HUES48 (cell line): ENCODE results near the gene GJB3.

Source experiments
- H3K27ac ChIP-seq: one replicate; pipeline ENCODE4 v1.7.0; 2013; ENCODE audit warnings: low read depth, low read length, inconsistent platforms
- H3K27me3 ChIP-seq: 2 replicates; pipeline ENCODE4 v1.6.1; 2013; ENCODE audit warnings: mild to moderate bottlenecking, low read length; ENCODE audit not compliant: control insufficient read depth, insufficient read depth
- H3K36me3 ChIP-seq: 2 replicates; pipeline ENCODE4 v1.6.1; 2013; ENCODE audit warnings: low read length; ENCODE audit not compliant: control insufficient read depth, insufficient read depth
- H3K4me1 ChIP-seq: 2 replicates; pipeline ENCODE4 v1.6.1; 2013; ENCODE audit warnings: mild to moderate bottlenecking, low read length; ENCODE audit not compliant: control insufficient read depth, insufficient read depth
- H3K4me3 ChIP-seq: 2 replicates; pipeline ENCODE4 v1.5.1; 2013; ENCODE audit warnings: mild to moderate bottlenecking, low read depth, low read length
- H3K9ac ChIP-seq: 2 replicates; pipeline ENCODE4 v1.6.1; 2013; ENCODE audit warnings: mild to moderate bottlenecking, low read depth, low read length, moderate library complexity
- H3K9me3 ChIP-seq: 2 replicates; pipeline ENCODE4 v1.6.1; 2013; ENCODE audit warnings: low read length; ENCODE audit not compliant: control insufficient read depth, insufficient read depth

Gene GJB3

DNA sequence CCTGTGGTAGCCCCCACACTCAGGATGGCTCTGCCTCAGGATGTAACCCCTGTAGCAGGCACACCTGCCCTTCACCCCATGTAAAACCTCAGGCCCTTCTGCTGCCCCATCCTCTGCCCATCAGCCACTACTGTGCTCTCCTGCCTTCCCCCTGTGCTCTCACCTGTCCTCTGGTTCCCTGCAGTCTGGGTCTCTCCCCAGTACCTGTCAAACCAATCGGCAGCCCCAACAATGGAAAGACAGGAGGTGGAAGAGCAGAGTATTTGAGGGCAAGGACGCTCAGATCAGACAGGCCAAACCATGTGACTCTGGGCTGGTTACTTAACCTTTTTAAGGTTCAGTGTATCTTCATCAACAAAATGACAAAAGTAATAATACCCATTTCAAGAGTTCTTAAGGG lies 47.6 kb downstream of the GJB3 start:
- H3K9me3 ChIP-seq = no peaks in the 10 kb centered on the region
- no peaks in the 10 kb centered on the region for H3K27me3 ChIP-seq
- H3K36me3 ChIP-seq = no peaks in the 10 kb centered on the region
- H3K4me3 ChIP-seq = no peak overlapping the region
- no peak overlapping the region for H3K9ac ChIP-seq
- H3K27ac ChIP-seq = no peak overlapping the region
- no peaks in the 10 kb centered on the region for H3K4me1 ChIP-seq

DNA sequence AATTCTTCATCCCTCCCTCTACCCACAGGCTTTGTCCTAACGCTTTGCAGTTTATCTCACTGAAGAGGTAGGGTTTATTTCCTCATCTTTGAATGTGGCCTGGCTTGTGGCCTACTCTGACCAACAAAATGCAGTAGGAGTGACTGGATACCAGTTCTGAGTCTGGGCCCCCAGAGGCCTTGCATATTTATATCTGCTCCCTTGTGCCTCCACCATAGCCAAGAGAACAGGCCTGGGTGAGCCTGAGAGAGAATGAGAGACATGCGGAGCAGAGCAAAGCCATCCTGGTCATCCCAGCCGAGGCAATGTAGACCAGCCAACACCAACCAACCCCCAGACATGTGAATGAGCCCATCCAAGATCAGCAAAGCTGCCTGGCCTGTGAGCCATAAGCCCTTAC lies 48.2 kb downstream of the GJB3 start:
- Histone ChIP-seq H3K4me1 (no peaks in the 10 kb centered on the region), H3K4me3 (no peak overlapping the region), H3K27ac (no peak overlapping the region), H3K27me3 (no peaks in the 10 kb centered on the region), H3K9ac (no peak overlapping the region), H3K36me3 (no peaks in the 10 kb centered on the region), H3K9me3 (no peaks in the 10 kb centered on the region)

DNA sequence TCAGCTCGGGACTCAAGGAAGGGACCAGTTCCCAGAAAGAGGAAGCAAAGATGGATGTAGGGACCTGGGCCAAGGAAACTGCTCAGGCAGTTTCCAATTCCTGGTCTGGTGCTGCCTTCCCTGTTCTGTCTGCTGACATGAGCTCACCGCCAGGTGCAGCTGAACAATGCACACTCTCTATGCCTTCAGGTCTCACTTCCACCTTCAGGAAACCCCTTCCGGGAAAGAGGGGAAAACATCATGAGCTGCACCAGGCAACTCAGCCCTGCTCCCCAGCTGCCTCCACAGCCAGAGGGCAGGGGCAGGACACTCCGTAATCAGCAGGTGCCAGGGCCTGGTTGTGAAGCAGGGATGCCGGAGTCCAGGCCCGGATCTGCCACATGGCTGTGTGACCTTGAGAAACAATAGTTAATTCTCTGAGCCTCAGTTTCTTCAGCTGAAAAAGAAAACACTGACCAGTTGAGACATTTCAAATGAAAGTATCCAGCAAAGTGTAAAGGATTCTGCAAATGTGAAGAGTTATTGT lies 50.8 kb downstream of the GJB3 start:
- no peak overlapping the region for H3K9ac ChIP-seq
- H3K36me3 ChIP-seq = no peaks in the 10 kb centered on the region
- no peak overlapping the region for H3K4me3 ChIP-seq
- H3K9me3 ChIP-seq = no peaks in the 10 kb centered on the region
- no peak overlapping the region for H3K27ac ChIP-seq
- no peaks in the 10 kb centered on the region for H3K4me1 ChIP-seq
- H3K27me3 ChIP-seq = no peaks in the 10 kb centered on the region

DNA sequence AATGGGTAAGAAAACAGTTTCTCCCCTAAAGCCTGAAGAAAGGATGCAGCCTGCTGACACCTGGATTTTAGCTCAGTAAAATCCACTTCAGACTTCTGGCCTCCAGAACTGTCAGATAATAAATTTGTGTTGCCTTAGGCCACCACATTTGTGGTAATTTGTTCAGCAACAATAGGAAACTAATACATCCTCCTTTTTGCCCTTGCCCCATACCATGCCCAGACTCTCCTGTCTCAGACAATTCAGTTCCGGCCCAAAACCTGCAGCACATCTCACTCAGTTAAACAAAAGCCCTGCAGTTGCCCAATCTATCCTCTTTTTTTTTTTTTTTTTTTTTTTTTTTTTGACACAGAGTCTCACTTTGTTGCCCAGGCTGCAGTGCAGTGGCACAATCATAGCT lies 52.7 kb downstream of the GJB3 start:
- Histone ChIP-seq H3K27me3 (no peaks in the 10 kb centered on the region), H3K9me3 (no peaks in the 10 kb centered on the region), H3K4me3 (no peak overlapping the region), H3K36me3 (no peaks in the 10 kb centered on the region), H3K9ac (no peak overlapping the region), H3K4me1 (no peaks in the 10 kb centered on the region), H3K27ac (no peak overlapping the region)
